ENCODE results near the gene FGD2. TPM values are rescaled to one million over a fixed set of nuclear protein-coding genes. Genes with fewer than 3 reads are reported as not detected.

FGD2 gene
- total RNA-seq, 1 experiment from 2014 or later = 0.13 TPM

DNA sequence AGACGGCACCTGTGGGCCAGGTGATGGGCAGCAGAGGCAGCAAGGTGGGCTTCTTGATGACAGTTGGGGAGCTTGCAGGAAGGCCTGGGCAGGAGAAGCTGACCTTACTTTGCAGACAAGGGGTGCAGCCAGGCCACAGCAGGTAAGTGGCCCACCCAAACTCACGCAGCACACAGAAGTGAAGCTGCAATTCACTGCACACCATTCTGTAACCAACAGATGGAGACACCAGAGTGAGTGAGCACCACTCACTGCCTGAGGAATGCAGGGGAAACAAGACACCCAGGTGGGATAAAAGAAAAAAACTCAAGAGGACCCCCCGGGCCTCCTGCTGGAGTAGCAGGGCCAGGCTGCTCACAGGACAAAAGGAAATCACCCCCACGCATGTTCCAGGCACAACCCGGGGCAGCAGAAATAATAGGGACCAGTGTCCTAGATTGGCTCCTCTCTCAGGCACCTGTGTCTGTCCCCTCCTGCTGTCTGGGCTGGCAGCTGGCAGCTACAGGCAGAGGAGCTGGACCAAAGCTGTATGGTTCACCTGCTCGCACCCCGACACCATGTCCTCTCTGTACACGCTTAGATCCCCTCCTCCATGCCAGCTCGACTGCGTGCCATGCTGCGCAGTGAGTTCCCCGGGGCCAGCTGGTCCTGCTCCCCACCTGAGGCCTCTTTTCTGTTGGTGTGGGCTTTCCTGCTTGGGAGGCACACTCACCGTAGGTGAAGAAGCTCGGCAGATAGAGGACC lies 24.4 kb upstream of the FGD2 start:
- Histone ChIP-seq H3K27me3 (ENCODE audit: insufficient read depth, low read length) (no peaks in the 10 kb centered on the region), H4K20me1 (ENCODE audit: control insufficient read depth, insufficient read depth, insufficient read length) (no peaks in the 10 kb centered on the region), H4K8ac (replicated peaks; ENCODE audit: insufficient read length, low read depth, low read length) (no peak overlapping the region), H3K23ac (ENCODE audit: insufficient read length, low read depth, low read length) (no peak overlapping the region), H4K91ac (ENCODE audit: insufficient read length, low read depth, low read length) (no peak overlapping the region), H3K79me2 (ENCODE audit: insufficient read depth, low read length) (peaks cover 48% of the 10 kb centered on the region; the same call in 1 of the 2 replicates), H2BK120ac (ENCODE audit: low read depth, low read length, poor library complexity, severe bottlenecking) (no peak overlapping the region), H3K4me2 (ENCODE audit: insufficient read depth, insufficient read length, low read length) (no peak overlapping the region), H2AFZ (ENCODE audit: low read length) (no peak overlapping the region), H2BK20ac (ENCODE audit: low read depth, low read length, poor library complexity, severe bottlenecking) (no peak overlapping the region), H2BK15ac (ENCODE audit: low read depth, low read length) (no peak overlapping the region), H3K79me1 (ENCODE audit: insufficient read depth, low read depth, low read length, poor library complexity, severe bottlenecking) (peaks cover 3% of the 10 kb centered on the region), H2AK5ac (ENCODE audit: insufficient read length, low read length) (no peak overlapping the region), H3K27ac (ENCODE audit: insufficient read length, low read depth, low read length) (no peak overlapping the region), H3K4me1 (ENCODE audit: insufficient read depth, low read length) (peaks cover 14% of the 10 kb centered on the region; the same call in 1 of the 2 replicates), H3K56ac (ENCODE audit: insufficient read length, low read depth, low read length) (no peak overlapping the region), H2BK12ac (ENCODE audit: insufficient read length, low read depth, low read length) (no peak overlapping the region), H3K9me3 (ENCODE audit: control insufficient read depth, low read depth, low read length) (no peaks in the 10 kb centered on the region), H3K9ac (ENCODE audit: extremely low read depth, insufficient read length, low read length) (no peak overlapping the region), H3K23me2 (ENCODE audit: insufficient read length, low read depth, low read length, poor library complexity, severe bottlenecking) (peaks cover 11% of the 10 kb centered on the region), H3K4ac (ENCODE audit: low read depth, low read length) (no peak overlapping the region), H4K5ac (ENCODE audit: insufficient read length, low read depth, low read length) (no peak overlapping the region), H3T11ph (ENCODE audit: low read length) (no peak overlapping the region), H3K14ac (ENCODE audit: insufficient read depth, low read length) (no peak overlapping the region; the same call in 1 of the 2 replicates), H3K18ac (ENCODE audit: insufficient read length, low read depth, low read length) (no peak overlapping the region), H2BK5ac (ENCODE audit: insufficient read length, low read length) (no peak overlapping the region)
- TF ChIP-seq, protein P1, sequence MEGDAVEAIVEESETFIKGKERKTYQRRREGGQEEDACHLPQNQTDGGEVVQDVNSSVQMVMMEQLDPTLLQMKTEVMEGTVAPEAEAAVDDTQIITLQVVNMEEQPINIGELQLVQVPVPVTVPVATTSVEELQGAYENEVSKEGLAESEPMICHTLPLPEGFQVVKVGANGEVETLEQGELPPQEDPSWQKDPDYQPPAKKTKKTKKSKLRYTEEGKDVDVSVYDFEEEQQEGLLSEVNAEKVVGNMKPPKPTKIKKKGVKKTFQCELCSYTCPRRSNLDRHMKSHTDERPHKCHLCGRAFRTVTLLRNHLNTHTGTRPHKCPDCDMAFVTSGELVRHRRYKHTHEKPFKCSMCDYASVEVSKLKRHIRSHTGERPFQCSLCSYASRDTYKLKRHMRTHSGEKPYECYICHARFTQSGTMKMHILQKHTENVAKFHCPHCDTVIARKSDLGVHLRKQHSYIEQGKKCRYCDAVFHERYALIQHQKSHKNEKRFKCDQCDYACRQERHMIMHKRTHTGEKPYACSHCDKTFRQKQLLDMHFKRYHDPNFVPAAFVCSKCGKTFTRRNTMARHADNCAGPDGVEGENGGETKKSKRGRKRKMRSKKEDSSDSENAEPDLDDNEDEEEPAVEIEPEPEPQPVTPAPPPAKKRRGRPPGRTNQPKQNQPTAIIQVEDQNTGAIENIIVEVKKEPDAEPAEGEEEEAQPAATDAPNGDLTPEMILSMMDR (conservative IDR thresholded peaks at IDR 0.05) = peak; percentile 51
- Mint-ChIP-seq H3K36me3 (ENCODE audit: insufficient read depth in 1 of 3, low read depth in 3 of 3) (peaks cover 25 to 40% (median 34%) of the 10 kb centered on the region in 3 experiments; a peak in 6 of 7 replicates), H3K27ac (peak overlapping the region in 2 of 3 experiments; percentile 46 to 84; a peak in 2 of 7 replicates), H3K4me3 (peak overlapping the region in 1 of 2 experiments; percentile 0; a peak in 1 of 5 replicates), H3K9me3 (no peaks in the 10 kb centered on the region), H3K4me1 (peaks cover 25 to 28% of the 10 kb centered on the region in 2 experiments), H3K27me3 (ENCODE audit: low read depth) (no peaks in the 10 kb centered on the region)
- DNase-seq = no peak
- WGBS (ENCODE audit: extremely low coverage, insufficient read length, low lambda C conversion rate) = no CpG with 5 or more reads among the region's 14 CpGs
